Colonic mucosa (tissue), 4 donors: ENCODE data around the gene TNFRSF11A. TPM values are rescaled to one million over a fixed set of nuclear protein-coding genes. Genes with fewer than 3 reads are reported as not detected.
A peak's percentile ranks its signal among the peaks of the same experiment; 100 is the strongest.

Experiments
- DNase-seq: peaks from one replicate; pipeline ENCODE4 v3.0.0-alpha.2; 2020
- H3K27ac ChIP-seq: fragments of 200-600 bp; one replicate; pipeline ENCODE4 v1.8.0; 2021
- H3K27me3 ChIP-seq: fragments of 200-600 bp; one replicate; pipeline ENCODE4 v1.8.0; 2021
- H3K36me3 ChIP-seq: fragments of 200-600 bp; one replicate; pipeline ENCODE4 v1.8.0; 2021
- H3K4me1 ChIP-seq: fragments of 200-600 bp; one replicate; pipeline ENCODE4 v1.8.0; 2021; ENCODE audit warnings: mild to moderate bottlenecking
- H3K4me3 ChIP-seq: fragments of 200-600 bp; one replicate; pipeline ENCODE4 v1.8.0; 2021
- H3K9ac ChIP-seq, 2 donors: one replicate each; pipeline ENCODE4 v1.7.0; 2013; ENCODE audit warnings: control low read depth in 2 of 2, low read depth in 2 of 2, low read length in 2 of 2
- H3K9me3 ChIP-seq: fragments of 200-600 bp; one replicate; pipeline ENCODE4 v1.8.0; 2021
- intact Hi-C: fragments of 100-400 bp; cut with DNase I; formaldehyde crosslinking; loops from one replicate; pipeline ENCODE4 v1.14.1; 2022
- total RNA-seq, 2 donors: library from RNA; stranded (reverse); fragmentation: NEBNext Ultra II Directional in 1 of 2; extraction: Animal tissue kit (Norgen Biotek cat#: 25700) in 1 of 2; gene quantifications; one replicate each; pipeline ENCODE4 v1.2.1, GENCODE V29; 2021
- TF ChIP-seq, protein P1 (sequence below): fragments of 200-600 bp; IDR thresholded peaks from one replicate; pipeline ENCODE4 v1.8.0; 2022; ENCODE audit warnings: antibody characterized with exemption, mild to moderate bottlenecking
- donor health status: healthy.
- donor health status: DM: no; HTN: no; CAD: no.
- donor health status: DM: no; HTN: no; CAD: no.

TNFRSF11A gene
- total RNA-seq, result 10 to 100 TPM; 80.6 to 86.6 TPM

GRCh38 chr18:62324917-62325805 lies at the start of gene TNFRSF11A:
Gene TNFRSF11A, plus strand, starts transcription at chr18:62325310. Its CDS starts 43 bp downstream, at chr18:62325353.
- intact Hi-C loops, result loop anchor here (2.0 kb wide), 1 partner anchor 100 kb away; no protein-coding TSS in a partner anchor
- H3K27me3 ChIP-seq, result peaks cover 8% of the 10 kb centered on the region
- peak; percentile 80 for DNase-seq
- peak within 1 kb of the TSS; percentile 55 for H3K4me3 ChIP-seq
- peaks cover 6% of the 10 kb centered on the region for H3K4me1 ChIP-seq
- H3K9ac ChIP-seq, result peak within 1 kb of the TSS; percentile 72 to 97
- H3K36me3 ChIP-seq, result no peaks in the 10 kb centered on the region
- no peaks in the 10 kb centered on the region for H3K9me3 ChIP-seq
- peak within 1 kb of the TSS; percentile 87 for H3K27ac ChIP-seq
- TF ChIP-seq, protein P1, sequence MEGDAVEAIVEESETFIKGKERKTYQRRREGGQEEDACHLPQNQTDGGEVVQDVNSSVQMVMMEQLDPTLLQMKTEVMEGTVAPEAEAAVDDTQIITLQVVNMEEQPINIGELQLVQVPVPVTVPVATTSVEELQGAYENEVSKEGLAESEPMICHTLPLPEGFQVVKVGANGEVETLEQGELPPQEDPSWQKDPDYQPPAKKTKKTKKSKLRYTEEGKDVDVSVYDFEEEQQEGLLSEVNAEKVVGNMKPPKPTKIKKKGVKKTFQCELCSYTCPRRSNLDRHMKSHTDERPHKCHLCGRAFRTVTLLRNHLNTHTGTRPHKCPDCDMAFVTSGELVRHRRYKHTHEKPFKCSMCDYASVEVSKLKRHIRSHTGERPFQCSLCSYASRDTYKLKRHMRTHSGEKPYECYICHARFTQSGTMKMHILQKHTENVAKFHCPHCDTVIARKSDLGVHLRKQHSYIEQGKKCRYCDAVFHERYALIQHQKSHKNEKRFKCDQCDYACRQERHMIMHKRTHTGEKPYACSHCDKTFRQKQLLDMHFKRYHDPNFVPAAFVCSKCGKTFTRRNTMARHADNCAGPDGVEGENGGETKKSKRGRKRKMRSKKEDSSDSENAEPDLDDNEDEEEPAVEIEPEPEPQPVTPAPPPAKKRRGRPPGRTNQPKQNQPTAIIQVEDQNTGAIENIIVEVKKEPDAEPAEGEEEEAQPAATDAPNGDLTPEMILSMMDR, result no peak

GRCh38 chr18:62277045-62277444 lies 48.1 kb upstream of the TNFRSF11A start:
- intact Hi-C loops, result no loop called here
- Histone ChIP-seq H3K27ac (no peak overlapping the region), H3K4me3 (no peak overlapping the region), H3K27me3 (no peaks in the 10 kb centered on the region), H3K4me1 (no peaks in the 10 kb centered on the region), H3K9me3 (no peaks in the 10 kb centered on the region), H3K36me3 (no peaks in the 10 kb centered on the region), H3K9ac (no peak overlapping the region)
- no peak for DNase-seq
- TF ChIP-seq, protein P1, result no peak

DNA sequence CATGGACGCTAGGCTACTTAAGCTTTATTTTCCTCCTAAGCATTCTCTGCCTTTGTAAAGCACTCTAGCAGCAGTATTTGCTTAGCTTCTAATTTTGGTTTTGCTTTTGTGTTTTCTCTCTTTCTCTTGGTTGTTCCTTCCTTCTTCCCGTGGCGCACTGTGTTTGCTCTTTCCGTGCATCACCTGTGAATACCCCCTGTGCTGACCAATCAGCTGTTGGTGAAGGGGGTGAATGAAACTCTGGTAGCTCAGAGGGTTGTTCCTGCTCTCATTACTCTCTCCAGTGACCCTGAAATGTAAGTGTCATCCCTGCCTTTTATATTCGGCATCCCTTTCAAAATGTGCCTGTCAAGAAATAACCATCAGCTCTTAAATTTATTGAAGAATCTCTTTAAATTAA lies 45.5 kb upstream of the TNFRSF11A start:
- no peaks in the 10 kb centered on the region for H3K36me3 ChIP-seq
- H3K9ac ChIP-seq, result no peak overlapping the region
- no peaks in the 10 kb centered on the region for H3K27me3 ChIP-seq
- no peak for DNase-seq
- TF ChIP-seq, protein P1, result no peak
- no peaks in the 10 kb centered on the region for H3K9me3 ChIP-seq
- no peaks in the 10 kb centered on the region for H3K4me1 ChIP-seq
- intact Hi-C loops, result no loop called here
- H3K4me3 ChIP-seq, result no peak overlapping the region
- no peak overlapping the region for H3K27ac ChIP-seq

DNA sequence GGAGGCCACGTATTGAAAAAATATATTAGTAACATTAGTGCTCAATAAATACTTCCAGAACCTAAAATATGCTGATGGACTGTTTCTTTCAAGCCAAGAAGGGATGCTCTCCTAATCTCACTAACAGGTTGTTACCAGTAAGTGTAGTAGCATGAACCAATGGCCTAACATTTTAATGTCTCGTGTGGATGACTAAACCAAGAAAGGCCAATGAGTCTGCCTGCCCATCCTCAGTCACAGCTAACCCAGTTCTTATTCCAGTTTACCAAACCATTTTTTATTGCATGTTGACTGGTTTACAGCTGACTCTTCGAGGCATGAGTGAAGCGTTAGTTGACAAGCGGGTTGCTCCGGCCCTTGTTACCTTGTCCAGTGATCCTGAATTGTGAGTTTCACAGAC lies 45.1 kb upstream of the TNFRSF11A start:
- Histone ChIP-seq H3K9me3 (no peaks in the 10 kb centered on the region), H3K27ac (no peak overlapping the region), H3K4me1 (no peaks in the 10 kb centered on the region), H3K4me3 (no peak overlapping the region), H3K9ac (no peak overlapping the region), H3K36me3 (no peaks in the 10 kb centered on the region), H3K27me3 (no peaks in the 10 kb centered on the region)
- intact Hi-C loops, result no loop called here
- TF ChIP-seq, protein P1, result no peak
- DNase-seq, result no peak

DNA sequence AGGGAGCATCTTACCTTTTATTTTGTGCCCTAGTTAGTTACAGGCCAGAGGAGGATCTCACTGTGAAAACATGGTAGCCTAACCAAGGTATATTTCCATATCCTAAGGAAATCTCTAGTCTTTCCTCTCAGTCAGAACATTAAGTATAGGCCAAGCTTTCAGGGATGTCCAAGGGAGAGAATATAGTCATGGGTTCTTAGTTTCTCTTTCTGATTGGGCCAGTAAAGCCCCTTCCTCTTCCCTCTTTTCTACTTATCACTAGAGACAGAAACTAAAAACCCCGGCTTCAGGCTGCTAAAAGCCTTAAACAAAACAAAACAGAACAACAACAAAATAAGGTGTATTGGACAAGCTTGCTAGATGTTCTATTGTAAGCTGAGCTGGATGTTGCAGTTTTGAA lies 44.3 kb upstream of the TNFRSF11A start:
- Histone ChIP-seq H3K9me3 (no peaks in the 10 kb centered on the region), H3K36me3 (no peaks in the 10 kb centered on the region), H3K9ac (no peak overlapping the region), H3K4me3 (no peak overlapping the region), H3K27ac (no peak overlapping the region), H3K4me1 (no peaks in the 10 kb centered on the region), H3K27me3 (no peaks in the 10 kb centered on the region)
- TF ChIP-seq, protein P1, result no peak
- no peak for DNase-seq
- intact Hi-C loops, result no loop called here
